ENCODE results near the gene FYTTD1.

GRCh38 chr3:197793247-197793646 lies 43.6 kb downstream of the FYTTD1 start:
- TF ChIP-seq CTCF (conservative IDR thresholded peaks at IDR 0.05; ENCODE audit: low read depth, low read length), result no peak
- TF ChIP-seq SMC3 (IDR thresholded peaks at IDR 0.05; ENCODE audit: low read depth, low read length), result no peak
